Activated B cell treated with CpG ODN at 0.5 μM for 24 hours (primary cell): Measurements from ENCODE around the gene EID2B. TPM values are rescaled to one million over a fixed set of nuclear protein-coding genes. Genes with fewer than 3 reads are reported as not detected.

Experiments used
- ATAC-seq: fragments of 200-7000 bp; cut with Tn5 transposase; one replicate; pipeline ENCODE4 v1.10.0; 2021; ENCODE audit warnings: low read depth, mild to moderate bottlenecking, moderate library complexity
- CTCF ChIA-PET: fragments of 350-600 bp; sonication (Branson Sonifier 250); formaldehyde crosslinking; loops from one replicate; lab custom pipeline; 2021; ENCODE audit warnings: antibody characterized with exemption; lab: Charles Lee
- POLR2A ChIA-PET: fragments of 350-600 bp; sonication (Branson Sonifier 250); formaldehyde crosslinking; loops from one replicate; lab custom pipeline; 2021; ENCODE audit warnings: antibody characterized with exemption; lab: Charles Lee
- DNase-seq: peaks from one replicate; pipeline ENCODE4 v3.0.0; 2022
- H3K27ac Mint-ChIP-seq: one replicate; pipeline ENCODE4 v1.8.0; 2020; ENCODE audit warnings: mixed read lengths
- H3K27me3 Mint-ChIP-seq: one replicate; pipeline ENCODE4 v1.8.0; 2021; ENCODE audit warnings: mixed read lengths
- H3K36me3 Mint-ChIP-seq: one replicate; pipeline ENCODE4 v1.8.0; 2021; ENCODE audit warnings: low read depth, mixed read lengths
- H3K4me1 Mint-ChIP-seq: one replicate; pipeline ENCODE4 v1.8.0; 2021; ENCODE audit warnings: mixed read lengths
- H3K4me3 Mint-ChIP-seq: one replicate; pipeline ENCODE4 v1.8.0; 2020; ENCODE audit warnings: mild to moderate bottlenecking, mixed read lengths
- H3K9me3 Mint-ChIP-seq: one replicate; pipeline ENCODE4 v1.8.0; 2020; ENCODE audit warnings: mixed read lengths
- CTCF ChIP-seq: fragments of 200-600 bp; IDR thresholded peaks from one replicate; pipeline ENCODE4 v1.8.0; 2022; ENCODE audit warnings: antibody characterized with exemption, mild to moderate bottlenecking
- intact Hi-C: fragments of 100-400 bp; cut with micrococcal nuclease; formaldehyde crosslinking; loops from one replicate; pipeline ENCODE4 v1.15.1; 2024
- total RNA-seq: library from RNA; stranded (reverse); gene quantifications from 2 replicates; pipeline ENCODE4 v1.2.3, GENCODE V29; 2022

EID2B gene
- total RNA-seq, 1 donor from 2014 or later, result 4.0 TPM

DNA sequence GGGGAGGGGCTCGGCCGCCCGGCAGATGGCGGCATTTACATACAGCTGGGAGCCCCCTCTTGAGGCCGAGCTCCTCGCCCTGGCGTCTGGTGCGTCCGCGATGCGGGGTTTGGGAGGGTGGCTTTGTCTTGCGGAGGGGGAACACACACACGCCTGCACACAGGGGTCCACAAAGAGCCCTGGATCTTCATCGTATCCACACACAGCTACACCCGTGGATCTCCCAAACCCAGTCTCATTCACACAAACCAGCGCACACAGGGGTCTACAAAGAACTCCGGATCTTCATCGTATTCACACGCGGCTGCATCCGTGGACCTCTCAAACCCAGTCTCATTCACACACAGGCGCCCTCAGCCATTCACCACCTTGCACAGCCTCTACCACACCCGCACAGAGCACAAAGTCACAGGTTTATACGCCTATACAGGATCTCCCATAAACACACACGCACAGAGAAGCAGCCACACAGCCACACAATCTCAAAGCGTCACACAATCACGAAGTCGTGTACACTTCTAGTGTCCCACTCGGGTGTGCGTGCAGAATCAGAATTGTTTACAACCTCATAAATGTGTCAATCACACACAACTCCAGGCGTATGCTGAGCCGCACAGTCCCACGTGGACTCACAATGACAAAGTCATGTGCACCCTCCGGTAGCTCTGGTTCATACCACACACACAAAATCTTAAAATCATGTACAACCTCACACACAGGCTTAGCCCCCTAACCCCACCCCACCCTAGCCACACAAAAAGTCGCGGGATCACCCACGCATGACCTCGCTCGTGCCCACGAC is 34.5 kb downstream of the EID2B start:
- H3K4me1 Mint-ChIP-seq, result peaks cover 25% of the 10 kb centered on the region
- H3K36me3 Mint-ChIP-seq, result no peaks in the 10 kb centered on the region
- intact Hi-C loops, result loop anchor here (2.0 kb wide), 2 partner anchors 17 to 53 kb away; partner anchors contain the start of genes SUPT5H and TIMM50
- DNase-seq (no peak), ATAC-seq (peak; percentile 42)
- ChIA-PET CTCF (interaction anchor here (0.7 to 1.2 kb wide), 6 partner anchors 22 to 108 kb away, joined by 3 to 4 read pairs (median 3); no protein-coding TSS in a partner anchor), POLR2A (interaction anchor here (0.7 to 1.4 kb wide), 10 partner anchors 16 to 107 kb away, joined by 3 to 7 read pairs (median 3); partner anchors contain the start of genes MED29, RPS16, SUPT5H and ZFP36)
- H3K27ac Mint-ChIP-seq, result no peak overlapping the region
- peaks cover 22% of the 10 kb centered on the region for H3K27me3 Mint-ChIP-seq
- no peak for TF ChIP-seq CTCF
- H3K9me3 Mint-ChIP-seq, result no peaks in the 10 kb centered on the region
- H3K4me3 Mint-ChIP-seq, result peak overlapping the region; percentile 78

DNA sequence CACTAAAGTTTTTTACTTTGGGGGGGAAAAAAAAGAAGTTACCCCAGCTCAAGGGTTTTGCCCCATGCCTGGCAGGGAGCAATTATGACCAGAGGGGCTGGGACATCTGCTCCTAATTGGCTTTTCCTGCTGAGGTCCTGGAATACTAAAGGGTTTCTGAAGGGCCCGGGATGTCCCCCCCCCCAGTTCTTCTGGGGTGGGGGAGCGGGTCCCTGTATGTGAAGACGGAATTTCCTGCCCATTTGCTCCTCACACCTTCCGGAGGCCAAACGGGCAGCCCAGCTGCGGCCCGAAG is 35.0 kb downstream of the EID2B start:
- TF ChIP-seq CTCF, result no peak
- Mint-ChIP-seq H3K27me3 (peaks cover 22% of the 10 kb centered on the region), H3K36me3 (peaks cover 2% of the 10 kb centered on the region), H3K4me1 (peaks cover 23% of the 10 kb centered on the region), H3K4me3 (no peak overlapping the region), H3K27ac (no peak overlapping the region), H3K9me3 (no peaks in the 10 kb centered on the region)
- intact Hi-C loops, result no loop called here
- CTCF ChIA-PET, result interaction anchor here (0.7 to 1.2 kb wide), 5 partner anchors 22 to 108 kb away, joined by 3 to 4 read pairs (median 3); no protein-coding TSS in a partner anchor
- DNase-seq (no peak), ATAC-seq (no peak)
- POLR2A ChIA-PET, result interaction anchor here (0.8 to 1.4 kb wide), 5 partner anchors 52 to 106 kb away, joined by 3 to 6 read pairs (median 3); partner anchors contain the start of genes MED29, RPS16, SUPT5H and ZFP36

DNA sequence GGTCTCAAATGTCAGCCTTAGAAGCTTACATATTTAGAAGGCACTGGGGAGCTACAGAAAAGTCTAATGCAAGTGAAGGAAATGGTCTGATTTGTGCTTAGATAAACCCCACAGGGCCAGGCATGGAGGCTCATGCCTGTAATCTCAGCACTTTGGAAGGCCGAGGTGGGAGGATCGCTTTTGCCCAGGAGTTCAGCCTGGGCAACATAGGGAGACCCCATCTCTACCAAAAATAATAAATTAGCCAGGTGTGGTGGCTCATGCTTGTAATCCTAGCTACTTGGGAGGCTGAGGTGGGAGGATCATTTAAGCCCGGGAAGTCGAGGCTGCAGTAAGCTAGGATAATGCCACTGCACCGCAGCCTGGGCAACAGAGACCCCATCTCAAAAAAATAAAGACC is 36.6 kb downstream of the EID2B start:
- Mint-ChIP-seq H3K27me3 (peaks cover 20% of the 10 kb centered on the region), H3K36me3 (peaks cover 13% of the 10 kb centered on the region), H3K9me3 (no peaks in the 10 kb centered on the region), H3K4me3 (peak overlapping the region; percentile 12), H3K4me1 (peaks cover 23% of the 10 kb centered on the region), H3K27ac (no peak overlapping the region)
- intact Hi-C loops, result no loop called here
- DNase-seq (no peak), ATAC-seq (no peak)
- CTCF ChIA-PET, result interaction anchor here (1.0 kb wide), 1 partner anchor 9 kb away, joined by 3 read pairs; no protein-coding TSS in a partner anchor
- POLR2A ChIA-PET, result no interaction called here
- no peak for TF ChIP-seq CTCF

DNA sequence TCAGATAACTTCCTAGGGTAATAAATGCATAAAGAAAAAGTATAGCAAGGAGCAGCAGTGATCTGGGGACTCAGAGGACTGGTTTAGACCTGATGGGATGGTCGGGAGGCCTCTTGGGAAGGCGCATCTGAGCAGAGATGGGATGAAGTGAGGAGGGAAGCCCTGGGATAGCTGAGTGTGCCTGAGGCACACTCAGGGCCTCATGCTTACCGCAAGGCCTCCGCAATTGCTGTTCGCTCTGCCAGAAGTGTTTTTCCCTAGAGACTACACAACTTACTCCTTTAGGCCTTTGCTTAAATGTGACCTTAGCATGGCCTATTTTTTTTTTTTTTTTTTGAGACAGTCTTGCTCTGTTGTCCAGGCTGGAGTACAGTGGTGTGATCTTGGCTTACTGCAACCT is 38.0 kb downstream of the EID2B start:
- intact Hi-C loops, result no loop called here
- H3K27me3 Mint-ChIP-seq, result peaks cover 11% of the 10 kb centered on the region
- H3K27ac Mint-ChIP-seq, result no peak overlapping the region
- peaks cover 17% of the 10 kb centered on the region for H3K4me1 Mint-ChIP-seq
- peaks cover 22% of the 10 kb centered on the region for H3K36me3 Mint-ChIP-seq
- H3K9me3 Mint-ChIP-seq, result no peaks in the 10 kb centered on the region
- no peak for TF ChIP-seq CTCF
- H3K4me3 Mint-ChIP-seq, result no peak overlapping the region
- DNase-seq, result no peak
- CTCF ChIA-PET, result no interaction called here
- POLR2A ChIA-PET, result no interaction called here
- ATAC-seq, result no peak

DNA sequence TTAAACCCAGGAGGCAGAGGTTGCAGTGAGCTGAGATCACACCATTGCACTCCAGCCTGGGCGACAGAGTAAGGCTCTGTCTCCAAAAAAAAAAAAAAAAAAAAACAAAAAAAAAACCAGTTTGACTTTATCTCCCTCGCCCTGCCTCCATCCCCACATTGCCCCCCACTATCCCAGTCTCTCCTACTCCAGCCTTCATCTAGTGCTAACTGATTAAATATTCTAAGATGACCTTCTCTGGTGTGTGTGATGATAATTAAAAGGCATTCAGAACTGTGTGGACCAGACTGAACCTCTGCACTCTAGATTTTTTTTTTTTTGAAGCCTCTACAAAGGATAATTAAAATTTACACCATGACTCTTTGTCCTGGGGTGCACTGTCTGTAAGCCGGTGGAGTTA is 39.9 kb downstream of the EID2B start:
- DNase-seq, result no peak
- Mint-ChIP-seq H3K9me3 (no peaks in the 10 kb centered on the region), H3K36me3 (peaks cover 40% of the 10 kb centered on the region), H3K4me3 (no peak overlapping the region), H3K4me1 (peaks cover 2% of the 10 kb centered on the region), H3K27me3 (no peaks in the 10 kb centered on the region), H3K27ac (no peak overlapping the region)
- POLR2A ChIA-PET, result interaction anchor here (0.6 kb wide), 1 partner anchor 302 kb away, joined by 9 read pairs; no protein-coding TSS in a partner anchor
- TF ChIP-seq CTCF, result no peak
- intact Hi-C loops, result no loop called here
- no peak for ATAC-seq
- CTCF ChIA-PET, result no interaction called here
